ENCODE data around the gene MYO15B. TPM values are rescaled to one million over a fixed set of nuclear protein-coding genes. Genes with fewer than 3 reads are reported as not detected.
"Not testable (repeated sequence)": the region's sequence is repeated elsewhere in the genome, so short reads cannot be mapped to it uniquely, and the experiment has no call there.

MYO15B gene
- total RNA-seq, 1 experiment from 2014 or later: 30.3 TPM

- no TSS peak for BruUV-seq (replicated peaks)
- peaks cover 10 to 33% of the 10 kb centered on the region in 2 experiments; a peak in 3 of 4 replicates for H3K4me1 ChIP-seq (ENCODE audit: control insufficient read depth in 1 of 2, insufficient read depth in 2 of 2, low read length in 2 of 2)
- ChIA-PET RAD21 (ENCODE audit: low non-redundant PET in 1 of 2, low total read pairs in 2 of 2, uncharacterized antibody in 2 of 2, unreplicated experiment in 2 of 2) (no interaction called here), CTCF (interaction anchor here (4.3 kb wide), 1 partner anchor 10 kb away, joined by 45 read pairs; no protein-coding TSS in a partner anchor), POLR2A (no interaction called here)
- H3K4me2 ChIP-seq (ENCODE audit: low read length): no peak overlapping the region
- no peak overlapping the region for H3K4me3 ChIP-seq (replicated peaks in 1 of 2; ENCODE audit: low read depth in 1 of 2, low read length in 2 of 2)
- ATAC-seq (no peak), DNase-seq (ENCODE audit: low read depth, low spot score) (no peak)
- no peaks in the 10 kb centered on the region for H3K9me2 ChIP-seq (ENCODE audit: insufficient read depth)
- no peak overlapping the region for H2AFZ ChIP-seq (ENCODE audit: low read depth, low read length, poor library complexity, severe bottlenecking)
- H4K20me1 ChIP-seq (ENCODE audit: insufficient read depth): no peaks in the 10 kb centered on the region
- H3K27me3 ChIP-seq (ENCODE audit: insufficient read depth, low read length): no peaks in the 10 kb centered on the region
- H3K36me3 ChIP-seq (ENCODE audit: control insufficient read depth in 1 of 2, insufficient read depth in 2 of 2, low read length in 2 of 2): no peaks in the 10 kb centered on the region
- no peak overlapping the region; the same call in 1 of the 2 replicates for H3K27ac ChIP-seq (ENCODE audit: low read depth, low read length)
- TF ChIP-seq RAD21 (IDR thresholded peaks at IDR 0.05; ENCODE audit: low read depth) (peak; percentile 24; the same call in 1 of the 2 replicates), EGR1 (IDR thresholded peaks at IDR 0.05; ENCODE audit: low read depth) (no peak)
- H3K9ac ChIP-seq (ENCODE audit: low read length): no peak overlapping the region
- intact Hi-C loops (cut with micrococcal nuclease): no loop called here
- H3K9me3 ChIP-seq (ENCODE audit: control insufficient read depth in 1 of 2, insufficient read depth in 1 of 2, low read depth in 1 of 2, low read length in 2 of 2): no peaks in the 10 kb centered on the region
- H3K79me2 ChIP-seq (ENCODE audit: insufficient read depth, low read length): no peaks in the 10 kb centered on the region
Measured at GRCh38 chr17:75591722-75592302, 4.2 kb downstream of the MYO15B start.

GRCh38 chr17:75592348-75593020 lies 4.9 kb downstream of the MYO15B start:
- Histone ChIP-seq H3K27me3 (ENCODE audit: insufficient read depth, low read length) (no peaks in the 10 kb centered on the region), H4K20me1 (ENCODE audit: insufficient read depth) (no peaks in the 10 kb centered on the region), H2AFZ (ENCODE audit: low read depth, low read length, poor library complexity, severe bottlenecking) (no peak overlapping the region), H3K4me1 (ENCODE audit: control insufficient read depth in 1 of 2, insufficient read depth in 2 of 2, low read length in 2 of 2) (peaks cover 10 to 33% of the 10 kb centered on the region in 2 experiments; a peak in 3 of 4 replicates), H3K9me3 (ENCODE audit: control insufficient read depth in 1 of 2, insufficient read depth in 1 of 2, low read depth in 1 of 2, low read length in 2 of 2) (no peaks in the 10 kb centered on the region), H3K79me2 (ENCODE audit: insufficient read depth, low read length) (no peaks in the 10 kb centered on the region), H3K9me2 (ENCODE audit: insufficient read depth) (no peaks in the 10 kb centered on the region), H3K4me2 (ENCODE audit: low read length) (no peak overlapping the region), H3K4me3 (replicated peaks in 1 of 2; ENCODE audit: low read depth in 1 of 2, low read length in 2 of 2) (no peak overlapping the region), H3K9ac (ENCODE audit: low read length) (no peak overlapping the region), H3K27ac (ENCODE audit: low read depth, low read length) (no peak overlapping the region; the same call in 1 of the 2 replicates), H3K36me3 (ENCODE audit: control insufficient read depth in 1 of 2, insufficient read depth in 2 of 2, low read length in 2 of 2) (no peaks in the 10 kb centered on the region)
- DNase-seq (ENCODE audit: low read depth, low spot score): no peak
- ChIA-PET CTCF (interaction anchor here (4.3 kb wide), 1 partner anchor 9 kb away, joined by 45 read pairs; no protein-coding TSS in a partner anchor), POLR2A (no interaction called here), RAD21 (ENCODE audit: low non-redundant PET in 1 of 2, low total read pairs in 2 of 2, uncharacterized antibody in 2 of 2, unreplicated experiment in 2 of 2) (no interaction called here)
- TF ChIP-seq RAD21 (IDR thresholded peaks at IDR 0.05; ENCODE audit: low read depth): no peak
- TF ChIP-seq ATF3 (IDR thresholded peaks at IDR 0.05): no peak
- no peak for TF ChIP-seq CTCF (IDR thresholded peaks at IDR 0.05 in 2 of 3, conservative IDR thresholded peaks at IDR 0.05 in 1 of 3; ENCODE audit: borderline replicate concordance in 1 of 3, insufficient read depth in 1 of 3, low read depth in 2 of 3, low read length in 2 of 3)
- TF ChIP-seq SP1 (IDR thresholded peaks at IDR 0.05; ENCODE audit: low read depth): no peak
- no peak for TF ChIP-seq YY1 (IDR thresholded peaks at IDR 0.05; ENCODE audit: extremely low read depth, insufficient replicate concordance, low read depth, low read length)
- intact Hi-C loops (cut with micrococcal nuclease): no loop called here
- no TSS peak for BruUV-seq (replicated peaks)
- ATAC-seq: no peak

GRCh38 chr17:75593430-75593829 lies 5.8 kb downstream of the MYO15B start:
- H3K9ac ChIP-seq (ENCODE audit: low read length); intact Hi-C loops (cut with micrococcal nuclease); H3K4me3 ChIP-seq (replicated peaks in 1 of 2; ENCODE audit: low read depth in 1 of 2, low read length in 2 of 2); ATAC-seq; H3K27me3 ChIP-seq (ENCODE audit: insufficient read depth, low read length); H3K9me2 ChIP-seq (ENCODE audit: insufficient read depth); H4K20me1 ChIP-seq (ENCODE audit: insufficient read depth); H3K79me2 ChIP-seq (ENCODE audit: insufficient read depth, low read length); BruUV-seq (replicated peaks); H3K9me3 ChIP-seq (ENCODE audit: control insufficient read depth in 1 of 2, insufficient read depth in 1 of 2, low read depth in 1 of 2, low read length in 2 of 2); DNase-seq (ENCODE audit: low read depth, low spot score); POLR2A ChIA-PET; H3K27ac ChIP-seq (ENCODE audit: low read depth, low read length); H2AFZ ChIP-seq (ENCODE audit: low read depth, low read length, poor library complexity, severe bottlenecking); H3K36me3 ChIP-seq (ENCODE audit: control insufficient read depth in 1 of 2, insufficient read depth in 2 of 2, low read length in 2 of 2): not testable (repeated sequence)
- CTCF ChIA-PET: interaction anchor here (1.4 to 4.3 kb wide), 2 partner anchors 8 to 39 kb away, joined by 3 to 45 read pairs; no protein-coding TSS in a partner anchor
- RAD21 ChIA-PET (ENCODE audit: low non-redundant PET in 1 of 2, low total read pairs in 2 of 2, uncharacterized antibody in 2 of 2, unreplicated experiment in 2 of 2): interaction anchor here in 1 of 2 experiments (0.7 kb wide), 1 partner anchor 39 kb away, joined by 3 read pairs; no protein-coding TSS in a partner anchor
- H3K4me2 ChIP-seq (ENCODE audit: low read length): peak overlapping the region; percentile 10; the same call in 1 of the 2 replicates
- H3K4me1 ChIP-seq (ENCODE audit: control insufficient read depth in 1 of 2, insufficient read depth in 2 of 2, low read length in 2 of 2): peaks cover 10 to 32% of the 10 kb centered on the region in 2 experiments; a peak in 3 of 4 replicates

Measured in HCT116 (cell line).